Stimulated activated naive B cell treated with anti-CD40 and anti-IgM and Interleukin-4, amounts not matched to agents 10 μg/mL and 1 μg/mL and 100 μg/mL, for 72 hours (primary cell): ENCODE measurements around the gene RNF31.

Source experiments
- ATAC-seq, 2 donors: fragments of 150-1000 bp; cut with Tn5 transposase; replicated peaks; 2 replicates each; pipeline ENCODE4 v1.10.0; 2021; ENCODE audit warnings: moderate library complexity in 1 of 2
- DNase-seq: peaks from one replicate; pipeline ENCODE4 v3.0.0; 2021
- H3K27ac Mint-ChIP-seq: one replicate; pipeline ENCODE4 v1.8.0; 2022; ENCODE audit warnings: mild to moderate bottlenecking, mixed read lengths
- H3K27me3 Mint-ChIP-seq, 2 donors: one replicate each; pipeline ENCODE4 v1.8.0; 2022; ENCODE audit warnings: mixed read lengths in 2 of 2
- H3K36me3 Mint-ChIP-seq, 2 donors: one replicate each; pipeline ENCODE4 v1.8.0; 2022; ENCODE audit warnings: mixed read lengths in 2 of 2, mild to moderate bottlenecking in 1 of 2
- H3K4me1 Mint-ChIP-seq, 2 donors: one replicate each; pipeline ENCODE4 v1.8.0; 2022; ENCODE audit warnings: mixed read lengths in 2 of 2, mild to moderate bottlenecking in 1 of 2
- H3K4me3 Mint-ChIP-seq, 2 donors: one replicate each; pipeline ENCODE4 v1.8.0; 2022; ENCODE audit warnings: mild to moderate bottlenecking in 2 of 2, mixed read lengths in 2 of 2, moderate library complexity in 1 of 2
- H3K9me3 Mint-ChIP-seq, 2 donors: one replicate each; pipeline ENCODE4 v1.8.0; 2022; ENCODE audit warnings: mixed read lengths in 2 of 2, mild to moderate bottlenecking in 1 of 2

RNF31 gene

GRCh38 chr14:24150993-24151392 is 3.7 kb downstream of the RNF31 start:
- Mint-ChIP-seq H3K27me3 (no peaks in the 10 kb centered on the region), H3K4me1 (peaks cover 18 to 34% of the 10 kb centered on the region in 2 donors), H3K4me3 (no peak overlapping the region), H3K27ac (no peak overlapping the region), H3K9me3 (no peaks in the 10 kb centered on the region), H3K36me3 (peaks cover 41% of the 10 kb centered on the region in 2 donors)
- ATAC-seq (no peak), DNase-seq (no peak)

DNA sequence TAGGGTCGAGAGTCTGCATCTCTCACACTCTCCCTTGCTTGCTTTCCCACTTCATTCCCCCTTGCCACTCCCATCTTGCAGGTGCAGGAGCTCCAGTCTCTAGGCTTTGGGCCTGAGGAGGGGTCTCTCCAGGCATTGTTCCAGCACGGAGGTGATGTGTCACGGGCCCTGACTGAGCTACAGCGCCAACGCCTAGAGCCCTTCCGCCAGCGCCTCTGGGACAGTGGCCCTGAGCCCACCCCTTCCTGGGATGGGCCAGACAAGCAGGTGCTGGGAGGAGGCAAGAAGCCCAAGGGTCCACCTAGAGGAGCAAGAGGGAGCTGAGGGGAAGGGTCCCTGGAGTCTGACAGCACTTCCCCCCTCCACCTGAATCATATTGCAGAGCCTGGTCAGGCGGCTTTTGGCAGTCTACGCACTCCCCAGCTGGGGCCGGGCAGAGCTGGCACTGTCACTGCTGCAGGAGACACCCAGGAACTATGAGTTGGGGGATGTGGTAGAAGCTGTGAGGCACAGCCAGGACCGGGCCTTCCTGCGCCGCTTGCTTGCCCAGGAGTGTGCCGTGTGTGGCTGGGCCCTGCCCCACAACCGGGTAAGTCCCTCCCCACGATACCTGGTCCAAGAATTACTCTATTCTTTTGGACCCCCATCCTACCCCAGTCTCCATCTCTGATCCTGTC is 4.2 kb downstream of the RNF31 start:
- H3K27ac Mint-ChIP-seq, result no peak overlapping the region
- H3K4me1 Mint-ChIP-seq, result peaks cover 18 to 30% of the 10 kb centered on the region in 2 donors
- H3K36me3 Mint-ChIP-seq, result peaks cover 38 to 39% of the 10 kb centered on the region in 2 donors
- no peak overlapping the region for H3K4me3 Mint-ChIP-seq
- ATAC-seq (no peak), DNase-seq (no peak)
- no peaks in the 10 kb centered on the region for H3K9me3 Mint-ChIP-seq
- no peaks in the 10 kb centered on the region for H3K27me3 Mint-ChIP-seq

DNA sequence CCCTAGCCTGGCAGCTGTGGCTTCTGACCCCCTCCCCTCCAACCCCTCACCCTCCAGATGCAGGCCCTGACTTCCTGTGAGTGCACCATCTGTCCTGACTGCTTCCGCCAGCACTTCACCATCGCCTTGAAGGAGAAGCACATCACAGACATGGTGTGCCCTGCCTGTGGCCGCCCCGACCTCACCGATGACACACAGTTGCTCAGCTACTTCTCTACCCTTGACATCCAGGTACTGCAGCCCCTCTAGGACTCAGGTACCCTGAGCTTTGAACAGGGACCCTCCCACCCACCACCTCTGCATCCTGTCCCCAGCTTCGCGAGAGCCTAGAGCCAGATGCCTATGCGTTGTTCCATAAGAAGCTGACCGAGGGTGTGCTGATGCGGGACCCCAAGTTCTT is 7.8 kb downstream of the RNF31 start:
- Mint-ChIP-seq H3K36me3 (peaks cover 44 to 48% of the 10 kb centered on the region in 2 donors), H3K9me3 (no peaks in the 10 kb centered on the region), H3K27ac (no peak overlapping the region), H3K27me3 (no peaks in the 10 kb centered on the region), H3K4me3 (no peak overlapping the region), H3K4me1 (peaks cover 12 to 15% of the 10 kb centered on the region in 2 donors)
- no peak for ATAC-seq
- no peak for DNase-seq

- Mint-ChIP-seq H3K4me3 (no peak overlapping the region), H3K27ac (peak overlapping the region; percentile 7), H3K27me3 (no peaks in the 10 kb centered on the region), H3K36me3 (peaks cover 45 to 50% of the 10 kb centered on the region in 2 donors), H3K4me1 (peaks cover 15 to 20% of the 10 kb centered on the region in 2 donors), H3K9me3 (no peaks in the 10 kb centered on the region)
- DNase-seq, result no peak
- ATAC-seq, result no peak
These were observed 9.5 kb downstream of the RNF31 start for GRCh38 chr14:24156840-24157239.

GRCh38 chr14:24157331-24157730 is 10.0 kb downstream of the RNF31 start:
- peak overlapping the region; percentile 7 for H3K27ac Mint-ChIP-seq
- DNase-seq (no peak), ATAC-seq (no peak)
- H3K36me3 Mint-ChIP-seq, result peaks cover 47 to 52% of the 10 kb centered on the region in 2 donors
- H3K4me1 Mint-ChIP-seq, result peaks cover 19 to 25% of the 10 kb centered on the region in 2 donors
- no peaks in the 10 kb centered on the region for H3K9me3 Mint-ChIP-seq
- H3K27me3 Mint-ChIP-seq, result no peaks in the 10 kb centered on the region
- H3K4me3 Mint-ChIP-seq, result no peak overlapping the region

GRCh38 chr14:24159777-24160498 is 12.6 kb downstream of the RNF31 start:
- H3K36me3 Mint-ChIP-seq, result peaks cover 69 to 73% of the 10 kb centered on the region in 2 donors
- peak overlapping the region; percentile 94 for H3K27ac Mint-ChIP-seq
- no peaks in the 10 kb centered on the region for H3K27me3 Mint-ChIP-seq
- peaks cover 36 to 51% of the 10 kb centered on the region in 2 donors for H3K4me1 Mint-ChIP-seq
- ATAC-seq (no peak), DNase-seq (no peak)
- H3K9me3 Mint-ChIP-seq, result no peaks in the 10 kb centered on the region
- no peak overlapping the region for H3K4me3 Mint-ChIP-seq

- Mint-ChIP-seq H3K27me3 (no peaks in the 10 kb centered on the region), H3K9me3 (no peaks in the 10 kb centered on the region), H3K27ac (peak overlapping the region; percentile 94), H3K4me1 (peaks cover 39 to 57% of the 10 kb centered on the region in 2 donors), H3K4me3 (no peak overlapping the region), H3K36me3 (peaks cover 69 to 74% of the 10 kb centered on the region in 2 donors)
- DNase-seq (no peak), ATAC-seq (no peak)
These were observed 13.2 kb downstream of the RNF31 start for GRCh38 chr14:24160499-24160849.

- H3K4me1 Mint-ChIP-seq, result peaks cover 40 to 61% of the 10 kb centered on the region in 2 donors
- ATAC-seq (peak; percentile 97), DNase-seq (peak; percentile 93)
- peak within 1 kb of the TSS; percentile 94 for H3K27ac Mint-ChIP-seq
- no peaks in the 10 kb centered on the region for H3K9me3 Mint-ChIP-seq
- H3K36me3 Mint-ChIP-seq, result peaks cover 69 to 74% of the 10 kb centered on the region in 2 donors
- peak within 1 kb of the TSS; percentile 88 to 91 for H3K4me3 Mint-ChIP-seq
- H3K27me3 Mint-ChIP-seq, result no peaks in the 10 kb centered on the region
These were observed 13.8 kb downstream of the RNF31 start, which contains the start of gene IRF9 for GRCh38 chr14:24160850-24161804. Gene IRF9 (plus strand): TSS chr14:24161265. CDS start chr14:24162145, 880 bp downstream.

- Mint-ChIP-seq H3K36me3 (peaks cover 73 to 78% of the 10 kb centered on the region in 2 donors), H3K4me1 (peaks cover 37 to 66% of the 10 kb centered on the region in 2 donors), H3K27ac (peak overlapping the region; percentile 94), H3K27me3 (no peaks in the 10 kb centered on the region), H3K9me3 (no peaks in the 10 kb centered on the region), H3K4me3 (peak overlapping the region; percentile 88 to 91)
- no peak for ATAC-seq
- no peak for DNase-seq
These were observed 14.8 kb downstream of the RNF31 start for GRCh38 chr14:24162093-24162492.

DNA sequence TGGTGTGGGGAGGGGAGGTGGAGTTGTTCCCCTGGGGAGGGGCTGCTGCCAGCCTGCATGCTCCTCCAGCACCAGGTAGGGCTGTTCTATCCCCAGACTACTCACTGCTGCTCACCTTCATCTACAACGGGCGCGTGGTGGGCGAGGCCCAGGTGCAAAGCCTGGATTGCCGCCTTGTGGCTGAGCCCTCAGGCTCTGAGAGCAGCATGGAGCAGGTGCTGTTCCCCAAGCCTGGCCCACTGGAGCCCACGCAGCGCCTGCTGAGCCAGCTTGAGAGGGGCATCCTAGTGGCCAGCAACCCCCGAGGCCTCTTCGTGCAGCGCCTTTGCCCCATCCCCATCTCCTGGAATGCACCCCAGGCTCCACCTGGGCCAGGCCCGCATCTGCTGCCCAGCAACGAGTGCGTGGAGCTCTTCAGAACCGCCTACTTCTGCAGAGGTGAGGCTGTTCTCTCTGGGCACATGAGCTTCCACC is 17.3 kb downstream of the RNF31 start:
- Mint-ChIP-seq H3K9me3 (no peaks in the 10 kb centered on the region), H3K27ac (peak overlapping the region; percentile 34), H3K36me3 (peaks cover 72 to 80% of the 10 kb centered on the region in 2 donors), H3K4me3 (no peak overlapping the region), H3K27me3 (no peaks in the 10 kb centered on the region), H3K4me1 (peaks cover 42 to 65% of the 10 kb centered on the region in 2 donors)
- no peak for DNase-seq
- no peak for ATAC-seq

GRCh38 chr14:24165785-24166184 is 18.5 kb downstream of the RNF31 start:
- Mint-ChIP-seq H3K27me3 (no peaks in the 10 kb centered on the region), H3K9me3 (no peaks in the 10 kb centered on the region), H3K4me1 (peaks cover 34 to 54% of the 10 kb centered on the region in 2 donors), H3K27ac (peak overlapping the region; percentile 82), H3K4me3 (no peak overlapping the region), H3K36me3 (peaks cover 65 to 74% of the 10 kb centered on the region in 2 donors)
- DNase-seq, result no peak
- no peak for ATAC-seq

GRCh38 chr14:24167469-24168114 is 20.3 kb downstream of the RNF31 start:
- peaks cover 36 to 57% of the 10 kb centered on the region in 2 donors for H3K4me1 Mint-ChIP-seq
- peaks cover 58 to 65% of the 10 kb centered on the region in 2 donors for H3K36me3 Mint-ChIP-seq
- no peak overlapping the region for H3K4me3 Mint-ChIP-seq
- H3K27me3 Mint-ChIP-seq, result no peaks in the 10 kb centered on the region
- ATAC-seq (no peak), DNase-seq (no peak)
- no peaks in the 10 kb centered on the region for H3K9me3 Mint-ChIP-seq
- peak overlapping the region; percentile 37 for H3K27ac Mint-ChIP-seq

DNA sequence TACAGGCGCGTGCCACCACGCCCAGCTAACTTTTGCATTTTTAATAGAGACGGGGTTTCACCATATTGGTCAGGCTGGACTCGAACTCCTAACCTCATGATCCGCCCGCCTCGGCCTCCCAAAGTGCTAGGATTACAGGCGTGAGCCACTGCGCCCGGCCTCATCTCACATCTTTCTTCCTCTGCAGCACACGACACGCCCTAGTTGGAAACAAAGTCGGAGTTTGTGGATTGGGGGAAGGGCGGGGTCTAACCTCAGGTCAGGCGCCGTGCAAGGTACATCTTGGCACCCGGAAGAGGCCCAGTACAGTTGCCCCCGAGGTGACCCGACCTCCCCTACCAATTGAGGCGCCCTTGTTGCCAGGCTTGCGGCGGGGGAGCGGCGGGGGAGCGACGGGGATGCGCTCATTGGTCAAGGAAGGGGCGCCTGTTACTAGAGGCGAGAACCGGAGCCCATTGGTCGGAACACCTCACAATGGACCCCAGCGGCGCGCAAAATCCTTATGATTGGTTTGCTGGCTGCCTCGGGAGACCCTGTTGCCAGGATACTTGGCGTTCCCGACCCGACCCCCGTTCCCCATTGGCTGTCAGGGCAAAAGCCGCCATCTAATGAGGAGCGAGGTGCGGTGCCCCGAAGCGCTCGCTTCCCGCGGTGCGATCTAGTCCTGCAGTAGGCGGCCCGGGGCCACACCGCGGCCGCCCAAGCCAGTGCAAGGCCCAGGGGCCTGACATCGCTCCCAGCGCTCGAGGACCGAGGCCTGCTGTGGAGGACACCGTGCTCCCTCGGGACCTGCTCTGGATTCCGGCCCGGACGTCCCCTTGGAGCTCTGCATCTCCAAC is 24.3 kb downstream of the RNF31 start, which contains the start of gene REC8:
Gene REC8 (plus strand): TSS at position 659 of the 839 bp plus-strand sequence. CDS start 473 bp downstream, outside the sequence.
- Mint-ChIP-seq H3K4me3 (peak within 1 kb of the TSS; percentile 84 to 99), H3K27ac (peak within 1 kb of the TSS; percentile 75), H3K4me1 (peaks cover 15 to 29% of the 10 kb centered on the region in 2 donors), H3K9me3 (no peaks in the 10 kb centered on the region), H3K36me3 (peaks cover 22 to 31% of the 10 kb centered on the region in 2 donors), H3K27me3 (no peaks in the 10 kb centered on the region)
- ATAC-seq (peak; percentile 87 to 90), DNase-seq (peak; percentile 71)
